ENCODE data around the gene MAP4K4.
A peak's percentile ranks its signal among the peaks of the same experiment; 100 is the strongest.

MAP4K4 gene

DNA sequence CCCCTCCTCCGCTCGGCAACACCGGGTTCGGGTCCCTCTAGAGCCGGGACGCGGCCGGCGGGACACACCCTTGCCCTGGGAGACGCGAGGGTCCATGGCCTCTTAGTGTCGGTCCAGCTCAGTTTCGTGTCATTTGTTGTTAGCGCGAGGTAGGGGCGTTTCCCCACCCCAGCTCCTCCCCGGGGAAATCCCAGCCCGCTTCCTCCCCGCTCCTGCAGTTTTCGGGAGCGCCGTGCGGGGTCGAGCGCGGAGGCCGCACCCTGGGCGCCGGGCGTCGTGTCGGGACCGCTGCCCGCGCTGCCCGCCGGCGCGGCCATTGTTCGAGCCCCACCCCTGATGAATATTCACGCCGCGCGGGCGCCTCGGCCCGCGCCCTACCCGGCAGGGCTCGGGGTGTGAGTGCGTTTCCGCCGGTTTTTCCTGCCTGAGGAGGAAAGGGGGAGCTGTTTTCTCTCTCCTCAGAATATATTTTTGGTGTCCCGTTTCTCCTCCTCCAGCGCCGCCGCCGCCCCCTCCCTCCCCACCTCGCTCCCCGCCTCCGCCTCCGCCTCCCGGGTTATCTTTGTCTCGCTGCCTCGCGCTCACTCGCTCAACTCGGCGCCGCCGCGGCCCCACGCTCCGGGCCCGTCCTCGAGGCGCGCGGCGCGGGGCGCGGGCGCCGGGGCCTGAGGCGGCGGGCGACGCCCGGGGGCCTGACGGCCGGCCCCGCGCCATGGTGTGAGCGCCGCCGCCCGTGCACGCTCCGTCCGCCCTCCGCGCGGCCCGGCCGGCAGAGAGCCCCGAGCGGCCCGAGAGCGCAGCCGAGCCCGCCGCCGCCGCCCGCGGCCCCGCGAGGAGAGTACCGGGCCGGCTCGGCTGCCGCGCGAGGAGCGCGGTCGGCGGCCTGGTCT is at the start of gene MAP4K4:
Gene MAP4K4, plus strand, starts transcription at position 584 of the 890 bp plus-strand sequence. CDS start 374 bp downstream, outside the sequence.
- DNase-seq: peak; percentile 91

DNA sequence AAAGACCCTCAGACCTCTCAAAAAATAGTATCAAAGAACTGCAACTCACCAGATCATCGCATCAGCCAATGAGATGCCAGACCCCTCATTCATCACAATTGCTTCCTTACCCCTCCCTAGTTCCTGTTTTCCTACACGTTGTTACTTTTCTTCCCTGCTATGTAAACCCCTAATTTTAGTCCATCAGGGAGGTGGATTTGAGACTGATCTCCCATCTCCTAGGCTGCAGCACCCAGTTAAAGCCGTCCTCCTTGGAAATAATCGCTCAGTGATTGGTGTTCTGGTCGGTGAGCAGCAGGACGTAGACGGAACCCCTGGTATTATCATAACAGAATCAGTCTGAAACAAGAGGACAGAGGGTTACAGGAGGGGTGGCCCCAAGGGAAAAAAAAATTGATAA is 44.0 kb upstream of the MAP4K4 start:
- no peak for DNase-seq

DNA sequence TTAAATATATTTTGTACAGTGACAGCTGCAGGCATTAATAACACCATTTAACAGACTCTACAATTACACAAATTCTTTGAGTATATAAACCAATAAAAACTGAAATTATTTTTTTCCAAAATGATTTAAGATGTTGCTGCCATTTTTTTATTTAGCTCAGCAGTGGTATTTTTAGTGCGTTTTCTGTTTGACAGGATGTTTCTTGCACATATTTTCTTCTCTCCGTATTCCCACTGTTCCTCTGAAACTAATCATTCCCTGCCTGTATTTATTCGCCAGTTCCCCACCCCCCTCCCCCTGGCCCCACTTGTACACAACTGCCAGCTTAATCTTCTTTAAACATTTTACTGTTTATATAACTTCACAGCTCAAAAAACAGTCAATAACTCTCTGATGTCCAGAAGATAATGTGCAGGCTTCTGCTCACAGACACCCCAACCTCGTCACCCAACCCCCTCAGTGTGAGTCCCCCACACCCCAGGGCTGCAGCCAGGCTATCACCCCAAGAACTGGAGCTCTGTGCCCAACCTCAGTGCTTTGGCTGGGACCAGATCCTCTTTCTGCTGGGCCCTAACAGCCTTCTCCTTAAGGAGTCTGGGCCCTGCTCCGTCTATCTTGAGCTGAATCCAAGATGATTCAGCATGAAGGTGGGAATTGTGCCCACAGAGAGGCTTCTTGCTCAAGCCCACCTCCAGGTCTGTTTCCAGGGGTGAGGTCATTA is 41.6 kb upstream of the MAP4K4 start:
- no peak for DNase-seq

DNA sequence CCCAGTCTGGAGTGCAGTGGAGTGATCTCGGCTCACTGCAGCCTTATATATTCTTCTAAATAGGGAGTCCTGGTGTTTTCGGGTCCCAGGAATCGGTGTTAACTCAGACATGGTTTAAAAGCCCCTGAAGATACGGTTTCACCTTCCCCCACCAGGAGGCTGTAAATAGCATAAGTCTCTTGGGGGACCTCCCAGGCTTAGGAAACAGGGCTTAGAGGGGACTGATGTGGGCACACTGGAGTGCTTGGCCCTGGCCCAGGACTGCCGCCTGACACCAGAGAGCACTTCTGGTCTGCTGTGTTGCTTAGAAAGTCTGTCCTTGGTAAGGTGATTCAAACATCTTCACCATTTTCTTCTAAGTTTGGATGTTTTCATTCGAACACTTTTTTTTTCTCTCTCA is 39.7 kb upstream of the MAP4K4 start:
- no peak for DNase-seq

DNA sequence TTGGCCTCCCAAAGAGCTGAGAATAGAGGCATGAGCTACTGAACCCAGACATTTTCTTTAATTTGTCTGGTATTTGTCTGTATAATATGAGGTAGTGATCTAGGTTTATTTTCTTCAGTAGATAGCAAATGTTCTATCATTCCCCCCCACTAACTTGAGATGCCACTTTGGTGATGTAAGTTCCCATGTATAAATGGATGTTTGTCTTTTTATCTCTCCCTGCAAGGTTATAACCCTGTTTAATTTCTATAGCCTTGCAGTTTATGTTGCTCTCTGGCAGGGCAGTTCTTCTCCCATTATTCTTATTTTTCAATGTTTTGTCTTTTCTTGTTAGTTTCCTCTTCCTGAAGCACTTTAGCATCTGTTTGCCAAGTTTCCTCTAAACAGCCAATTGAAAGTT is 39.1 kb upstream of the MAP4K4 start:
- DNase-seq: no peak

DNA sequence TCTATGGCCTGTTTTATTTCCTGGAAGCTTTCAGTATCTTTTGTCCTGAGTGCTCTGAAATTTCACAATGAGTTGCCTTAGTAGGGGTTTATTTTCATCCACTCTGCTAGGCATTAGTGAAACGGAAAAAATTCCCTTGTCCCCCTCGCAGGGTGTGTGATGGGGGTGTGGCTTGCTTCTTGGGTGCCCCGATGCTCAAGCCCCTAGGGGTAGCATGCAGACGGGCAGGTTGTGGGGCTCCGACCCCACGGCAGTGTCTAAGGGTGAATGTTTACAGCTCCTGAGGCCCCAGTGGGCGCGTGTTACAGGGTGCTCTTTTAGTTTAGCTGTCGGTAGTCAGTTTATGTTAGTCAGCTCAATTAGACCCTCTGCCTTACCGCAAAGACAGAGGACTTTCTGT is 32.2 kb upstream of the MAP4K4 start:
- DNase-seq: no peak

DNA sequence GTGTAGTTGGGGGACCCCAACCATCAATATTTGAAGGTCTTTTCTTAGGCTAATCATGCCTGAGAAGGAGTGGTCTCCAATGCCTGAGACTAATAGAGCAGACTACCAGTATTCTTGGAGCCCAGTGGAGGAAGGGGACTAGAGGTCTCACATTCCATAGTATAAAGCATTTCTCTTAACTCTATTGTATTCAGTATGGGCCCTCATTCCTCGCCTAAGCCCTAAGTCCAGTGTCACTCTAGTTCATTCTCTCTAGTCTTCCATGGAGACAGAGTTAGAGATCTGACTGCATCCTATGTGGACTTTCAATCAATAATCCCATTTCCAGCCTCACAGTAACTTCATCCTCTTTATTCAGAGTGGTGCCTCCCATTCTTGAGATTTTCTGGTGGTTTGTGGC is 29.7 kb upstream of the MAP4K4 start:
- no peak for DNase-seq

DNA sequence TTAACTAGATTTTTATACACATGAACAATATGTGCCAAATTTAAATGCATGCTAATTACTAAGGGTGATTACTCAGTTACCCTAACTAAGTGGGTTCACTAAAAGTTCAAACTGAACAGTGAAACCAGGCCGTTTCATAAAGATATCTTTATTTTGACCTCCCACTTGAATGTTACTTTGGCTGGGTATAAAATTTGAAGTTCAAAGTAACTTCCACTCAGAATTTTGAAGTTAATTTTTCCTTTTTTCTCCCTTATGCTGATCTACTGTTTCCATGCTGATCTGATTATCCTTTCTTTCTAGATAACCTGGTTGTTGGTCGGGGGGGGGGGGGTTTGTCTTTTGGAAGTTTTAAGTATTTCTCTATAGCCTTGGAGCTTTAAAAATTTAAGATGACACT is 25.5 kb upstream of the MAP4K4 start:
- DNase-seq: no peak

DNA sequence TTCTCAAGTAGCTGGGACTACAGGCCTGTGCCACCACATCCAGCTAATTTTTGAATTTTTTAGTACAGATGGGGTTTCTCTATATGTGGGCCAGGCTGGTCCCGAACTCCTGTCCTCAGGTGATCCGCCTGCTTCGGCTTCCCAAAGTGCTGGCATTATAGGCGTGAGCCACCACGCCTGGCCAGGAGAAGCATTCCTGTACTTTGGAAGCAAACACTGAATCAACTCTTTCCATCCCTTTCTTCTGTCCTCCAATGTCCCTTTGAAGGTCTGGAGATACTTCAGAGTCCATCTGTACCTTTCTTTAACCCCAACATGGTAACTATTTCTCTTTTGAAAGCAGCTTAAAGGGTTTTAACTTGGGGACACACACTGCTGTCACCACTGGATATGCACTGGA is 23.6 kb upstream of the MAP4K4 start:
- DNase-seq: no peak

DNA sequence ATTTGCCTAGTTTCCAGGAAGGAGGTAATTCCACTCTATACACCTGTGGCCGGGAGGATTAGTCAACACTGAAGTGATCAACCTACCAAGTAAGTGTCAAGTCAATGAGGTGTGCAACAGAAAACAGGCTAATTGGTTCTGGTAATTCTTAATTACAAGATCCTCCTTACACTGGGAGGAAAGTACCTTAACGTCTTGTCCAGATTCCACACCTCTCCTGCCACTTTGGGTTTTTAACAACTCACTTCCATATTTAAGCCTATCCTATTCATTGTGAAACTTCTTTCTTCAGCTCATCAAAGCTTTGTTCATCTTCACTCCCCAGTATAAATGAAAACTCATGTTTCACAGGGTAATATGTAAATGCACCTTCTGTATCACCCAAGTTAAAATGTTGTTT is 22.0 kb upstream of the MAP4K4 start:
- DNase-seq: no peak

DNA sequence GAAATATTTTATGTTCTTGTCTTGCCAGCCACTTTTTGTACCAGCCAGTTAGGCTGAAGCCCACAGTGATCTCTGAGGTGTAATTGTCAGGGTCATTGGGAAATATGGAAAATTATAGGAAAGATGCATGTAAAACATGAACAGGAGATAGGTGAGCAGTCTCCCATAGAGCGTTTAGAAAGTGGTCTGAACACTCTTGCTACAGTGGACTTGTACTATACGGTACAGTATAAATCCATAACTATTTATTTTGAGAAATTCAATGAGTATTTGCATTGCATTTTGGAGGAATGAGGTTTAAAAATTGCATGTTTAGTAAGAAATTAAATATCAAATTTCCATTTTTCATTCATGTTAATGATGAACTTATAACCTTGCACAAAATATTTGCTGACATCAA is 20.8 kb upstream of the MAP4K4 start:
- DNase-seq: no peak

DNA sequence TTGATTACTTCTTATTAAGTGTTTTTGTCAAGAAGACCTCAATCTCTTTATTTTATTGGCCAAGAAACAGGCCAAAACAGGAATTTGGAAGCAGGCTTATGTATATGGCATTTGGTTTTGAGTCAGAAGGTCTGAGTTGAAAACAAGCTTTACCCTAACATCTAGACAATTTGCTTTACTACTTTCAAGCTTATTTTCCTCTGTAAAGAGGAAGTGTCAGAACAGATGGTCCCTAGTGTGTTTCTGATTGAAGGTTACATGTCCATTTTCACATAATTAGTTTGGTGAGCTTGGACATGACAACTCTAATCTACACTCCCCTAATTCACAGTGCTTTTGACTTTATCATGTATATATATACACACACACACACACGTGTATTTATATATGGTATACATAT is 19.8 kb upstream of the MAP4K4 start:
- no peak for DNase-seq

DNA sequence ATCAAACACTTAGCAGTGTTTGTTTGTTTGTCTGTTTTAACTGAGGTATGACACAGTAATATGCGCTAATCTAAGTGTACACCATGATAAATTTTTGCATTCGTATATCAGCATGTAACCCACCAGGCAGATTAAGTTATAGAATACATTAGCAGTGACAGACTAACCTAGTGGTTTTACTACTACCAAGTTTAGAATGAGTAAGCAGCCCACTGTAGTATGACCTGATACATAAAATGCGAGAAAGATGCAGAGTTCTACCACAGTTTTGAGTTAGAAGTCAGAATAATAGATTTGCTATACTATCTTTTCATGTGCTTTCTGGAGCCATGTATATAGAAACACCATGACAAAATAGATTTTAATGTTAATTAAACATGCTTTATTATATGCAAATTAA is 19.1 kb upstream of the MAP4K4 start:
- DNase-seq: no peak

DNA sequence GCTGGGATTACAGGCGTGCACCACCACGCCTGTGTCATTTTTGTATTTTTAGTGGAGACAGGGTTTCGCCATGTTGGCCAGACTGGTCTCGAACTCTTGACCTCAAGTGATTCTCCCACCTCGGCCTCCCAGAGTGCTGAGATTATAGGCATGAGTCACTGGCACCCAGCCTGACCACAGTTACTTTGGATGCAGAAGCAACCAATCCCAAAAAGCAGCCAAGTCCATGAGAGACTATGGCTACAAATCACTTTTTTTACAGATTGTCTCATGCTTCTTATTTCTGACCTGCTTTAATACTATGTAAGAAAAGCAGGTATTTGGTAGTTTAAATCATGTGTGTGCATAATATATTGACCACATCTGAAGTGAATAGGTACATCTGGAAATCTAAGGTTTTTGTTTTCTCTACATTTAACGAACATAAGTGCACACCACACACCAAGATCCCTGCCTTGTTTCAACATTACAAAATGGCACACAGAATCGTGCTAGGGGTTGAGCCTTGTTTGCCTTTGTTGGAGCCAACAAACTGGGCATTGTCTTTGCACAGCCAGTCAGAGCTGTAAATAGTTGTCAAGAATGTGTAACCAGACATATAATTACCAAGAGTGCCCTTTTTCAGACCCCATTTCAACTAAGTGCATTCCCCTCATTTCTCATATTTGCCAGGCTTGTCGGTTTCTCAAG is 18.3 kb upstream of the MAP4K4 start:
- DNase-seq: no peak

DNA sequence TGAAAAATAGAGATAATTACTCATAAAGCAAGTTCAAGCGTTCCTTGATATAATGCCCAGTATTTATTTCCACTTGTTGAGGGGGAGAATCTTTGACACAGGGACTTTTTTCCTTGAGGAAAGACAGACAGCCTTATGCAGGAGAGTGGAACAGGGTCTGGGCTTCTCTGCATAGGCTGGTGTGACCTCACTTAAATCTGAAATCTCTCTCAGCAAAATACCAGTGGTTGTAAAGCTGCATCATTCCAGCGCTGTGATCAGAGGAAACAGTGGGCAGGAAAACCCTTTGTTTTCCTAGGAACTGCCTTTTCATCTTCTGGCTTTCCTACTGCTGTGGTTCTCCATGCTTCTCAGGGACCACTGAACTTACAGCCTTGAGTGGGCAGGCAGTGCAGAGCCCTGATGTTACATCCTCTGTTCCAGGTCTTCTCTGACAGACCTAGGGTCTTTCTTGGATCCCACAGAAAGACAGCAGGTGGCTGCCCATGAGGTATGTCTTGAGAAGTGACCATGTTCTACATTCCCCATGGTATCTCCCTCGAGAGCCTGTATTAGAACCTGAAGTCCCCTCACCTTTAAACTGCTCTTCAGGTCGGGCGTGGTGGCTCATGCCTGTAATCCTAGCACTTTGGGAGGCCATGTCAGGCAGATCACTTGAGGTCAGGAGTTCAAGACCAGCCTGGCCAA is 17.6 kb upstream of the MAP4K4 start:
- DNase-seq: no peak

DNA sequence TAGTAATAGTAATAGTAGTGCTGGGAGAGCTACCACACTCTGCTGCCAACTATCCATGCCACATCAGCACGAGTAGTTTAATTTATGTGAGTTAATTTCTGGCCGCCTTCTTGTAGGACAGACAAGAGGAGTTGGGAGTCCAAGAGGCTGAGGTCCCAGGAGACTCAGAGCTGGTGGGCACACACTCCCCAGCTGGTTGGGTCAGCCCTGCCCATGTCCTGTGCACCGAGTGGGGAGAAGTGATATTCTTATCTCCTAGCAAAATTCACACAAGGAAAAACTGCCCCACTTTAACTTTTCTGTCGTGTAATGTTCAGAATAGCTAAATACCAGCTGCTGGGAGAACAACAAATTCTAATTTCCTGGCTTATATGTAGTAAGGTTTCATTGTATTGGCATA is 15.2 kb upstream of the MAP4K4 start:
- no peak for DNase-seq

DNA sequence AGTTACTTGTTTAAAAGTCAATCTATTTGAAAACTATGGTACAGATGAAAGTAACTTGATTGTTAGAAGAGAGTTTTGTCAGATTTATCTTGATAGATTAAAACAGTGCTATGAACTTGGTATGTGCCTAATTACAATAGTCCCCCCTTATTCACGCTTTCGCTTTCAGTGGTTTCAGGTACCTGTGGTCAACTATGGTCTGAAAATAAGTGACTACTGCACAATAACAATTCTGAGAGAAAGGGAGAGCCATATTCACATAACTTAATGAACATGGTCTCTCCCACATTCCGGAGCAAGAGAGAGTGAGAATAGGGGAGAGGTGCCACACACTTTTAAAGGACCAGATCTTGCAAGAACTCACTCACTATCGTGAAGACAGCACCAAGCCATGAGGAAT is 13.2 kb upstream of the MAP4K4 start:
- DNase-seq: no peak

DNA sequence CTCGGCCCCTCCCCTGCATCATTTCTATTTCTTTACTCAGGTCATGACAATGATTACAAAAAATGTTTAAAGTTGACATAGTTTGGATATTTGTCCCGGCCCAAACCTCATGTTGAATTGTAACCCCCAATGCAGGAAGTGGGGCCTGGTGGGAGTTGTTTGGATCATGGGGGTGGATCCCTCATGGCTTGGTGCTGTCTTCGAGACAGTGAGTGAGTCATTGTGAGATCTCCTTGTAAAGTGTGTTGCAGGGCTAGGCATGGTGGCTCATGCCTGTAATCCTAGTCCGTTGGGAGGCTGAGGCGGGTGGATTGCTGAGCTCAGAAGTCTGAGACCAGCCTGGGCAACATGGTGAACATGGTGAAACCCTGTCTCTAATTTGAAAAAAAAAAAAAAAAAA is 9.2 kb upstream of the MAP4K4 start:
- DNase-seq: no peak

DNA sequence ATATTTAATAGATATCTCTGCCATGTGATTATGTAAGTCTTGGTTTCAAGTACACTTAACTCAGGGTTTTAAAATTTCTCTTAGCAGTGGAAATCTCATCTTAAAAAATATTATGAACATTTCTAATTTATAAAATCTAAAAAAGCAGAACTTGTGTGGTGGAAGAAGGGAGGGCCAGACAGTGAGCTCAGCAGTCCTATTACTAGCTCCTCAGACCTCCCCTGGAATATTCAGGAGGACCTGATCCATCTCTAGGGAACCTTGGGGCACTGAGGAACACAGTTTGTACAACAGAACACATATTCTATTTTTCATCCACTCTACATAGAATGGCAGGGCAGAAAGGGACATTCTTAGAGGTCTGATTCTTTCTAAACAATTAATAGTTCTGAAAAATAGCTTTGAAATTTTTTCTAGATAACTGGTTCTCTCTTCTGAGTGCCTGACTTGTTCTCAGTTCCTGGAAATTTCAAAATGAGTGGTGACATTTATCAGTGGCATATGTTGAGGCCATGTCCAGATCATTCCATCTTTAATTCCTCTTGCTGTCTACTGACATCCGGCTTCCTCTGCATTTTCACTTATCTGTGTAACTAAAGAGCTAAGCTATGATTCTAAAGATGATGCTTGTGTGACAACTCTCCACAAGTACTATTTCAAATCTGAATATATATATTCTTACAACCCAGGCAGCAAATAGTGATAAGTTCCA is 8.2 kb upstream of the MAP4K4 start:
- no peak for DNase-seq

DNA sequence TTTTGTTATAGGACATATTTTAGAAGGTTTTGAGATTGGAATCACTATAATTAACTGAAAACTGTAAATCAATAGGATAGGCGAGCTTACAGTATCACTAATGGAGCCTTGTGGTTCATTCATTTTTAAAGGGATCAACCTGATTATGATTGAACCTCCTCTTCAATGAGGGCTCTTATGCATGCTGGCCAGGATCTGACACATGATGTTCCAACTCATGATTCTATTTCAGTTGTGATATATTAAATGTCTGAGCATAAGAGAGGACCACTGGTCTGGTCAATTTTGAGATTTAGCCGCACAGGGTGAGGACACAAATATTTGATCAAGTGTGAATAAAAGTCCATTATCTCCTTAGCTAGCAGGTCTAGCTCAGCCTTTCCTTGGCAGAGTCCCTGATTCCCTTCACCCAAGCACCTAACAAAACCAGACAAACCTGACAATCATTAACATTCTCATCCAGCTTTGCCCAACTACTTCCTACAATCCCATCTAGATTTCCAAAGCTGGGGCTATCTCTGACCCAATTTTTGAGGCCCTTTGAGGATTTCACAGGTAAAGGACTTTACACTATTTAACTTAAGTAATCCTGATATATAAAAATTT is 6.9 kb upstream of the MAP4K4 start:
- no peak for DNase-seq

DNA sequence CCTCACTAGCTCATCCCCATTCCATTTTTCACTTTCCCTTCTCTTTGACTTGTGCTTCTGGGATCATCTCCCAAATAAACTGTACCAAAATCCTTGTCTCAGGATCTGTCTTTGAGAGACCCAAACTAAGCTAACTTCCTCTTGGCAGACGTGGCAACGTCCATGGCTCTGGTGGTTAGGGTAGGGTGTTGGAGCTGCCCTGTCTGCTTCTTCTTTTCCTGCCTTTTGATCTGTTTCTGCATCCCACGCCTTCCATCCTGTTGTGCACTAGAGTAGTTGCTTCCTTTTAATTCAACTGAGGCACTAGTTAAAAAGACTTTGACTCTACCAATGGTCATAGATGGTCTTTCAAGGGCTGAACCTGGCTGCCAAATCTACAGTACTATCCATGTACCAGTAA is 5.5 kb upstream of the MAP4K4 start:
- peak; percentile 18 for DNase-seq

DNA sequence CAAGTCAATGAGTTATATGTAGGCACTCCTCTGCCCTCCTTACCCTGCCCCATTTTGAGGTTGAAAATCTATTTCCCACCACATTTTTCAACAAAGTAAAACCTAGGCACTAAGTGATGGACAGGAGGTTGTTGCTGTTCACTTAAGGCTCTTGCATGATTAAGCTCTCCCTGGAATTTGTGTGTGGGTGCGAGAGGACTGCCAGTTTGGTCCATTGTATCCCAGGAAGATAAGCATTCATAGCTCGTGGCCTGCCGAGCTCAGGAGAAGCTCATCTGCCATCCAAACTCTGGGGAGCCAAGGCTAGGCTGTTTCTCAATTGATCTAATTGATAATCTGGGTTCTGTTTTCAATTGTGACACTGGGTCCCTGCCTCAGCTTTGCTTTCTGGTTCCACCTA is 4.7 kb upstream of the MAP4K4 start:
- DNase-seq: no peak
